RWPE1 (cell line): Measurements from ENCODE around the gene SERTAD2.
A peak's percentile ranks its signal among the peaks of the same experiment; 100 is the strongest.

Experiments used
- CTCF ChIA-PET: fragments of 350-600 bp; sonication (Branson Sonifier 250); formaldehyde crosslinking; extraction: SDS; loops from one replicate; lab custom pipeline; 2021; lab: Yijun Ruan, JAX
- POLR2A ChIA-PET: fragments of 400-600 bp; formaldehyde crosslinking; extraction: SDS; loops from one replicate; lab custom pipeline; 2020; ENCODE audit warnings: antibody characterized with exemption; ENCODE audit not compliant: low non-redundant PET; lab: Yijun Ruan, JAX
- DNase-seq: peaks from one replicate; pipeline ENCODE4 v3.0.0; 2012; ENCODE audit warnings: low spot score
- H3K27ac ChIP-seq: fragments of 450-650 bp; 2 replicates; pipeline ENCODE4 v1.5.1; 2017
- TF ChIP-seq, protein P1 (sequence below): fragments of 450-650 bp; conservative IDR thresholded peaks from 2 replicates; pipeline ENCODE4 v1.5.1; 2017; ENCODE audit warnings: low read depth, mild to moderate bottlenecking

Gene SERTAD2

DNA sequence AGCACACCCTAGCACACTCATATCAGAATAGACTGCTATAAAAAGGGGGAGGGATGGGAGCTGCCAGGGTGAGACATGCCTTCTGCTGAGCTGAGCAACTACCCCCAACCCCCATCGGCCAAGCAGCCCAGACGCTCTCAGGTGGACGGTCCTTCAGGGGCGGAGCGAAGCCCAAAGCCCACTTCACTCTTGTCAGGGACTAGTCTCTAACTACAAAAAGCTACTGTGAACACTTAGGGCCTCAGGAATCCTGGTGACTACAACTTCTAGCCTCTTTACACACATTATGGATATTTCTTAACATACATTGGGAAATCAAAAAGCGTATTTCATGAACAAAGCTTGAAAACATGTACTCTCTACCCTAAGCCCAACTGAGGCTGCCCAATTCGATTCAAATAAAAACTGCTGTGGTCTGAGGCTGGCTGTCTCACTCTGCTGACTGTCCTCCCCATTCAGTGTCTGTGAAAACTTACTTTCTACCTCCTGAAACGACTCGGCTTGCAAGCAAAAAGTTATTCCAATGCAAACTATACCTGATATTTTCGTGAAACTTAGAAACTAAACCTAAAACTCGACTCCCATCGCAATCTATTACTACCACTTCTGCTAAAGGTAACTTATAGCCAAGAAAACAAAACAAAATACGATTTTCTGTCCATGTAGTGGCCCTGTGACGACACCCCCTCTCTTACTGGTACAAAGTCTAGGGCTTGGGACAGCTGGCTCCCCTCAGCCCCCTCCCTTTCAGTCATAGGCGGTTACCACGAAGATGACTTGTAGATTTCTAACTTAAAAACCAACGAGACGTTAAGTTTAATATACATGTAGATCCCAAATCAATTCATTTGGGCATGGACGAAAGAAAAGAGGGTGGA, 1.2 kb downstream of the SERTAD2 start:
- no peak for DNase-seq
- TF ChIP-seq, protein P1, sequence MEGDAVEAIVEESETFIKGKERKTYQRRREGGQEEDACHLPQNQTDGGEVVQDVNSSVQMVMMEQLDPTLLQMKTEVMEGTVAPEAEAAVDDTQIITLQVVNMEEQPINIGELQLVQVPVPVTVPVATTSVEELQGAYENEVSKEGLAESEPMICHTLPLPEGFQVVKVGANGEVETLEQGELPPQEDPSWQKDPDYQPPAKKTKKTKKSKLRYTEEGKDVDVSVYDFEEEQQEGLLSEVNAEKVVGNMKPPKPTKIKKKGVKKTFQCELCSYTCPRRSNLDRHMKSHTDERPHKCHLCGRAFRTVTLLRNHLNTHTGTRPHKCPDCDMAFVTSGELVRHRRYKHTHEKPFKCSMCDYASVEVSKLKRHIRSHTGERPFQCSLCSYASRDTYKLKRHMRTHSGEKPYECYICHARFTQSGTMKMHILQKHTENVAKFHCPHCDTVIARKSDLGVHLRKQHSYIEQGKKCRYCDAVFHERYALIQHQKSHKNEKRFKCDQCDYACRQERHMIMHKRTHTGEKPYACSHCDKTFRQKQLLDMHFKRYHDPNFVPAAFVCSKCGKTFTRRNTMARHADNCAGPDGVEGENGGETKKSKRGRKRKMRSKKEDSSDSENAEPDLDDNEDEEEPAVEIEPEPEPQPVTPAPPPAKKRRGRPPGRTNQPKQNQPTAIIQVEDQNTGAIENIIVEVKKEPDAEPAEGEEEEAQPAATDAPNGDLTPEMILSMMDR, result no peak
- CTCF ChIA-PET, result interaction anchor here (0.5 to 1.1 kb wide), 5 partner anchors 11 to 92 kb away, joined by 3 to 4 read pairs (median 3); no protein-coding TSS in a partner anchor
- POLR2A ChIA-PET, result interaction anchor here (1.5 kb wide), 1 partner anchor 97 kb away, joined by 6 read pairs; no protein-coding TSS in a partner anchor
- H3K27ac ChIP-seq, result peak overlapping the region; percentile 97

DNA sequence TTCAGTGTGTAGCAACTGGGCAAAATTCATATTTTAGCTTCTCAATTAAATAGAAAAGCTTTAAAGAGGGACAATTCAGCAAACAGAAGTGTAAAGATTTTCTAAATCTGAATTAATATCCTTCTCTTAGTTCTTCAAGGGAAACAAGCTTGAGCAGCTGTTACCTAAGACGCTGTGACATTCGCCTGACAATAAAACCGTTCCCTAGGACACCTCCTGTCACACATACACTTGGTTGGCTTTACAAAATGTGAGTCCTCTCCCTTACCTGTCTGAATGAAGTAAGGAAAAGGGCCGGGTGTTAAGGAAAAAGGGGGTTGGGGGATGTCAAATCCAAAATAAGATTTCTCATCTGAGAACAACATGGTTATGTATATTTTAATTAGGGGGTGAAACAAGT, 2.1 kb downstream of the SERTAD2 start:
- POLR2A ChIA-PET, result no interaction called here
- no peak overlapping the region for H3K27ac ChIP-seq
- CTCF ChIA-PET, result interaction anchor here (0.6 to 1.1 kb wide), 4 partner anchors 12 to 222 kb away, joined by 3 to 4 read pairs (median 3); no protein-coding TSS in a partner anchor
- DNase-seq, result no peak
- TF ChIP-seq, protein P1, result no peak

DNA sequence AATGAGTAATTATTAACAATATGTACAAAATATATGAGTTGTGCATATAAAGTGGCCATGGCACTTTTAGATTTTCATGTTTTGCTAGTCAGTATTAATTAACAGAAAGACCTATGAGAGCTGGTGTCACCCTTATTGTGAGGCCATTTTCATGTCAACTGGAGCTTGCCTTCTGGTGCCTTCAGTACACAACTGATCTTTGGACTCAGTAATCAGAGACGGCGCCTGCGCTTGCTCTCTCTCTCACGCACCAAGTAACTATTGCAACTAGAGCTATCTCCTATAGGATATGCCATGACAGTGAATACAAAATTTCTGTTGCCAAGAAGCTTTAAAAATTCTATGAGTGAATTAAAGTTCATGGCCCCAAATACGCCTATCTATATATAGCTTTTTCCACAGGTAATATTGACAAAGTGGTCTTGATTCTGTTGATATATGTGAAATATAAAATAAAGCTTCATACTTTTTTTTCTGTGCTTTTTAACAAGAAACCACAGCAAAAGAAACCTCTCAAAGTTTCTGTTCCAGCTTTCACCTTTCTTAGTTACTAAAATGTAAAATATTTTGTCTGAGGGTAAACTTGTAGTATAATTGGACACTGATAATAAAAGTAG, 2.9 kb downstream of the SERTAD2 start:
- CTCF ChIA-PET, result interaction anchor here (0.8 to 1.1 kb wide), 2 partner anchors 26 to 208 kb away, joined by 3 to 4 read pairs; no protein-coding TSS in a partner anchor
- POLR2A ChIA-PET, result no interaction called here
- H3K27ac ChIP-seq, result no peak overlapping the region
- TF ChIP-seq, protein P1, result no peak
- no peak for DNase-seq

DNA sequence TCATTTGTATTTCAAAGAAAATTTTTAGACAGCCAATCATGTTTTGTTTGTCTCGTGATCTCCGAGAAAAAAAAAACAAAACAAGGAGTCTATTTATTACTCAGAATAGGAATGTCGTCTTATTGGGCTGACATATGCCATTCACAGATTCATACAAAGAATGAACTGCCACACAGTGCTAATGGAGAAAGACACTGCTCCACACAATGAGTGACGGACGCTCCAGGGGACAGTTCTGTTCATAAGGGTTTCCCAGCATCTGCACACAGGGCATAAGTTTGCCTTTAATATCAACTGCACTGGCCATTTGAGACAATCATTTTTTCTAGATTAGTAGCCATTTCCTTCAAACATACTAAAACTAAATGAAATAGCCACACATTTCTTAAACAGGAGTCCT, 3.4 kb downstream of the SERTAD2 start:
- H3K27ac ChIP-seq, result no peak overlapping the region
- no peak for DNase-seq
- ChIA-PET POLR2A (interaction anchor here (0.6 kb wide), 1 partner anchor 44 kb away, joined by 5 read pairs; no protein-coding TSS in a partner anchor), CTCF (interaction anchor here (0.6 to 0.7 kb wide), 2 partner anchors 18 to 40 kb away, joined by 3 to 4 read pairs; no protein-coding TSS in a partner anchor)
- TF ChIP-seq, protein P1, result no peak

DNA sequence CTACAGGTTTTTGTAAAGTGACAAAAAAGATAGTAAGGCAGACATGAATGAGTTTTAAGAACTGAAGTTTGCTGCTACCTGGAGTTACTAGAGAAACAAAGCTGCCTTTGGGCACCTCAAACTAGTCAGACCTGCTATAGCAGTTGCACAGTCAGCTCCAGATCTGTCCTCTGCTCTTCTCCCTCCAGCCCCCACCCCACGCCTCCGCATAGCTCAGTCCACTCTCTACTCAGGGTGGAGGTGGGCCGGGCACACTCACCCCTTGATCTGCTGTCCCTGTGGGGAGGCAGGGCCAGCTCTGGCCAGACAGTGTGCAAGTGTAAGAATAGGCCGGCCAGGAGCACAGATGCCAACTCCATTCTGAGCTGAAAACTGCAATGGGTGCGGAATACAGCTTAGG, 4.1 kb downstream of the SERTAD2 start:
- TF ChIP-seq, protein P1, result no peak
- ChIA-PET CTCF (interaction anchor here (0.5 to 0.7 kb wide), 3 partner anchors 17 to 600 kb away, joined by 3 to 4 read pairs (median 3); no protein-coding TSS in a partner anchor), POLR2A (interaction anchor here (0.6 kb wide), 1 partner anchor 43 kb away, joined by 5 read pairs; no protein-coding TSS in a partner anchor)
- H3K27ac ChIP-seq, result peak overlapping the region; percentile 54
- DNase-seq, result no peak

DNA sequence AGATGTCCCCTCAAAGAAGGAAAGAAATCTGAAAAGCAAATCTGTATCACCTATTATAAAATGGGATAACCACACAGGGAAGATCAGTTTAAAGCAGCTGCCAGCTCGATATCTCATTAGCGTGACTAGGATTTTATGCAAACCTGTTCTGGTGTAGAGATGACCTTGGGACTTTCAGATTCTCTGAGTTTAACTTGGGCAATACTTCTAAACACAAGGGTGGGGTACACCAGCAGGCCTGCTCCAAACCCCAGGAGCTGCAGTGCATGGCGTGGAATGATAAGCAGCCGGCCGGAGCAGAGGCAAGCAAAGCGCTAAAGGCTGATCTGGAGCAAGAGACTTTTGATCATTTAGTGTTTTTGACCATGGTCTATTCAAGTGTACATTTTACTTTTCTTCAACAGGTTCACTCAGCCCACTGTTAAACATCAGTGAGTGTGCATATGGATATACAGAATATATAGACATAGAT, 4.7 kb downstream of the SERTAD2 start:
- TF ChIP-seq, protein P1, result no peak
- H3K27ac ChIP-seq, result no peak overlapping the region
- no peak for DNase-seq
- ChIA-PET POLR2A (no interaction called here), CTCF (no interaction called here)
